BJ (cell line): ENCODE measurements around the gene LYSMD1. TPM values are rescaled to one million over a fixed set of nuclear protein-coding genes. Genes with fewer than 3 reads are reported as not detected.

Source experiments
- CTCF ChIA-PET: fragments of 350-600 bp; formaldehyde crosslinking; extraction: SDS; loops from one replicate; lab custom pipeline; 2021; ENCODE audit warnings: antibody characterized with exemption, inconsistent platforms; lab: Yijun Ruan, JAX
- POLR2A ChIA-PET: fragments of 300-600 bp; sonication (Branson Sonifier 250); formaldehyde crosslinking; extraction: SDS; loops from one replicate; lab custom pipeline; 2021; ENCODE audit warnings: antibody characterized with exemption; lab: Charles Lee
- DNase-seq: peaks from one replicate; pipeline ENCODE4 v3.0.0-alpha.2; 2011; ENCODE audit warnings: low read depth
- H3K27me3 ChIP-seq: 2 replicates; pipeline ENCODE4 v1.6.0; 2011; ENCODE audit warnings: low read length; ENCODE audit not compliant: control insufficient read depth, insufficient read depth
- H3K36me3 ChIP-seq: 2 replicates; pipeline ENCODE4 v1.5.1; 2011; ENCODE audit warnings: low read length; ENCODE audit not compliant: control insufficient read depth, insufficient read depth
- H3K4me3 ChIP-seq: 2 replicates; pipeline ENCODE4 v1.5.1; 2011; ENCODE audit warnings: low read depth, mild to moderate bottlenecking, control low read depth, low read length
- CTCF ChIP-seq: IDR thresholded peaks from 2 replicates; pipeline ENCODE4 v1.5.1; 2011; ENCODE audit warnings: low read depth, mild to moderate bottlenecking, control low read depth, inconsistent platforms, low read length, moderate library complexity; ENCODE audit not compliant: insufficient read depth
- polyA plus RNA-seq: library from polyadenylated mRNA; depleted of rRNA; stranded (reverse); fragments of >200 nt; gene quantifications from 2 replicates; pipeline ENCODE4 v1.2.3, GENCODE V29; 2011

The LYSMD1 gene
- polyA plus RNA-seq, 1 experiment = 8.5 TPM

- POLR2A ChIA-PET = no interaction called here
- CTCF ChIA-PET = interaction anchor here (1.2 to 1.7 kb wide), 3 partner anchors 11 to 74 kb away, joined by 3 to 5 read pairs (median 4); partner anchors contain the start of gene GABPB2
Measured at GRCh38 chr1:151144474-151145303, 21.0 kb downstream of the LYSMD1 start.

GRCh38 chr1:151143986-151144385 lies 21.7 kb downstream of the LYSMD1 start:
- Histone ChIP-seq H3K36me3 (no peaks in the 10 kb centered on the region), H3K4me3 (no peak overlapping the region), H3K27me3 (no peaks in the 10 kb centered on the region)
- ChIA-PET POLR2A (no interaction called here), CTCF (interaction anchor here (1.8 kb wide), 1 partner anchor 12 kb away, joined by 4 read pairs; no protein-coding TSS in a partner anchor)
- no peak for DNase-seq
- TF ChIP-seq CTCF = no peak

More at GRCh38 chr1:151144474-151145303, 21.0 kb downstream of the LYSMD1 start:
- no peaks in the 10 kb centered on the region for H3K27me3 ChIP-seq
- DNase-seq = no peak
- H3K36me3 ChIP-seq = no peaks in the 10 kb centered on the region
- TF ChIP-seq CTCF = no peak
- H3K4me3 ChIP-seq = no peak overlapping the region

DNA sequence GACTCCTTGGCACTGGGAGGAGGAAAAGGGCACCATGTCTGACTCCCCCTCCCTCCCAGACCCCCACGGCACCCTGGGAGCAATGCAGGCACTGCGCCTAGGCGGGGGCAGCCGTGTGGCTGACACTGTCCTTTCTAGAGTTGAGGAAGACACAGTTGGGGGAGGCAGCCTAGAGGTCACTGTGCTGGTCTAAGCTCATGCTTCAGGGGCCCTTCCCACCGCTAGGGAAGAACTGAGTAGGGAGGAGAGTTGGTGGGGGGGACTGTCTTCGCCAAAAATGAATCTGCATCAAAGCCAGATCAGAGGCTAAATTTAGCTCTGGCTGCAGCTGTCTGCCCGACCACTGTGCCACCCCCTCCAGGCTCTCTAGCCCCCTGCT lies 22.7 kb downstream of the LYSMD1 start:
- TF ChIP-seq CTCF = no peak
- Histone ChIP-seq H3K4me3 (no peak overlapping the region), H3K27me3 (no peaks in the 10 kb centered on the region), H3K36me3 (no peaks in the 10 kb centered on the region)
- POLR2A ChIA-PET = no interaction called here
- no peak for DNase-seq
- CTCF ChIA-PET = interaction anchor here (1.8 kb wide), 1 partner anchor 11 kb away, joined by 4 read pairs; no protein-coding TSS in a partner anchor

- no peak for TF ChIP-seq CTCF
- POLR2A ChIA-PET = no interaction called here
- no peak for DNase-seq
- Histone ChIP-seq H3K36me3 (no peaks in the 10 kb centered on the region), H3K4me3 (no peak overlapping the region), H3K27me3 (no peaks in the 10 kb centered on the region)
- CTCF ChIA-PET = interaction anchor here (1.4 to 1.8 kb wide), 2 partner anchors 11 to 14 kb away, joined by 3 to 4 read pairs; partner anchors contain the start of gene TNFAIP8L2
Measured at GRCh38 chr1:151142411-151143056, 23.2 kb downstream of the LYSMD1 start.

GRCh38 chr1:151137789-151138188 lies 27.9 kb downstream of the LYSMD1 start:
- TF ChIP-seq CTCF = no peak
- ChIA-PET POLR2A (no interaction called here), CTCF (interaction anchor here (0.9 kb wide), 1 partner anchor 38 kb away, joined by 3 read pairs; no protein-coding TSS in a partner anchor)
- Histone ChIP-seq H3K27me3 (no peaks in the 10 kb centered on the region), H3K36me3 (no peaks in the 10 kb centered on the region), H3K4me3 (no peak overlapping the region)
- DNase-seq = no peak
